ENCODE results near the gene ICE2. TPM values are rescaled to one million over a fixed set of nuclear protein-coding genes. Genes with fewer than 3 reads are reported as not detected.

ICE2 gene
- total RNA-seq, 1 experiment from 2014 or later, result 62.8 TPM

DNA sequence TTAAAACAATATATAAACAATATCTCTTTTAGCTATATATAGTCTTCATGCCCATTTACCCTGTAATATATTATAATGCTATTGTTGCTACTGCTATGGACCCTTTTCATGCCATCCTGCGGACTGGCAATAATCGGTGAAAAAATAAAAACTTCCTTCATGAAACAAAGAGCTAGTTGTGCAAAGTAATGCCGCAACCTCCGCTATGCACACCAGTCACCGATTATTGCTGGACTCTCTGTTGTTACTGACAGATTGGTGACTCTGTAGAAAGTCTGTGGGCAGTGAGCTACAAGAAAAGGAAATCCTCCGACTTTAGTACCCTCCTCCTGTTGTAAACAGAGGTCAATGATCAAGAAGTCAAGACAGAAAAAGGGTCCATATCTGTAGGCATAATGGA lies 17.9 kb upstream of the ICE2 start:
- no peaks in the 10 kb centered on the region for H3K36me3 ChIP-seq (ENCODE audit: control insufficient read depth in 1 of 2, insufficient read depth in 2 of 2, low read length in 2 of 2)
- no peaks in the 10 kb centered on the region for H3K9me3 ChIP-seq (ENCODE audit: control insufficient read depth in 1 of 2, insufficient read depth in 1 of 2, low read depth in 1 of 2, low read length in 2 of 2)
- intact Hi-C loops (cut with micrococcal nuclease), result no loop called here
- H3K4me3 ChIP-seq (replicated peaks in 1 of 2; ENCODE audit: low read depth in 1 of 2, low read length in 2 of 2), result no peak overlapping the region
- H3K79me2 ChIP-seq (ENCODE audit: insufficient read depth, low read length), result no peaks in the 10 kb centered on the region
- ChIA-PET RAD21 (ENCODE audit: low non-redundant PET in 1 of 2, low total read pairs in 2 of 2, uncharacterized antibody in 2 of 2, unreplicated experiment in 2 of 2) (no interaction called here), CTCF (interaction anchor here (0.9 to 1.3 kb wide), 3 partner anchors 11 to 24 kb away, joined by 4 read pairs; no protein-coding TSS in a partner anchor), POLR2A (no interaction called here)
- no TSS peak for BruUV-seq (replicated peaks)
- no peaks in the 10 kb centered on the region for H4K20me1 ChIP-seq (ENCODE audit: insufficient read depth)
- no peaks in the 10 kb centered on the region for H3K9me2 ChIP-seq (ENCODE audit: insufficient read depth)
- H3K4me2 ChIP-seq (ENCODE audit: low read length), result no peak overlapping the region
- no peak overlapping the region for H2AFZ ChIP-seq (ENCODE audit: low read depth, low read length, poor library complexity, severe bottlenecking)
- H3K9ac ChIP-seq (ENCODE audit: low read length), result no peak overlapping the region
- DNase-seq (ENCODE audit: low read depth, low spot score), result no peak
- TF ChIP-seq CBX3 (IDR thresholded peaks at IDR 0.05; ENCODE audit: low read depth) (no peak), ZFX (IDR thresholded peaks at IDR 0.05) (no peak), CEBPB (IDR thresholded peaks at IDR 0.05; ENCODE audit: low read depth) (no peak), RAD21 (IDR thresholded peaks at IDR 0.05; ENCODE audit: low read depth) (no peak), SRF (IDR thresholded peaks at IDR 0.05; ENCODE audit: low read depth) (no peak), SP1 (IDR thresholded peaks at IDR 0.05; ENCODE audit: low read depth) (no peak), YY1 (IDR thresholded peaks at IDR 0.05; ENCODE audit: extremely low read depth, insufficient replicate concordance, low read depth, low read length) (no peak), EZH2 (IDR thresholded peaks at IDR 0.05) (no peak), JUND (IDR thresholded peaks at IDR 0.05) (no peak), TCF7L2 (IDR thresholded peaks at IDR 0.05; ENCODE audit: borderline replicate concordance, extremely low read depth, insufficient read depth, insufficient read length) (no peak), EZH2phosphoT487 (IDR thresholded peaks at IDR 0.05; ENCODE audit: borderline replicate concordance) (no peak), EGR1 (IDR thresholded peaks at IDR 0.05; ENCODE audit: low read depth) (no peak), SIN3A (IDR thresholded peaks at IDR 0.05; ENCODE audit: low read depth) (no peak), ZNF274 (IDR thresholded peaks at IDR 0.05; ENCODE audit: low read depth, low read length) (no peak), POLR2AphosphoS5 (IDR thresholded peaks at IDR 0.05; ENCODE audit: low read depth, low read length) (no peak)
- TF ChIP-seq, protein P1, sequence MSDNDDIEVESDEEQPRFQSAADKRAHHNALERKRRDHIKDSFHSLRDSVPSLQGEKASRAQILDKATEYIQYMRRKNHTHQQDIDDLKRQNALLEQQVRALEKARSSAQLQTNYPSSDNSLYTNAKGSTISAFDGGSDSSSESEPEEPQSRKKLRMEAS (IDR thresholded peaks at IDR 0.05), result no peak
- TF ChIP-seq, protein P2, sequence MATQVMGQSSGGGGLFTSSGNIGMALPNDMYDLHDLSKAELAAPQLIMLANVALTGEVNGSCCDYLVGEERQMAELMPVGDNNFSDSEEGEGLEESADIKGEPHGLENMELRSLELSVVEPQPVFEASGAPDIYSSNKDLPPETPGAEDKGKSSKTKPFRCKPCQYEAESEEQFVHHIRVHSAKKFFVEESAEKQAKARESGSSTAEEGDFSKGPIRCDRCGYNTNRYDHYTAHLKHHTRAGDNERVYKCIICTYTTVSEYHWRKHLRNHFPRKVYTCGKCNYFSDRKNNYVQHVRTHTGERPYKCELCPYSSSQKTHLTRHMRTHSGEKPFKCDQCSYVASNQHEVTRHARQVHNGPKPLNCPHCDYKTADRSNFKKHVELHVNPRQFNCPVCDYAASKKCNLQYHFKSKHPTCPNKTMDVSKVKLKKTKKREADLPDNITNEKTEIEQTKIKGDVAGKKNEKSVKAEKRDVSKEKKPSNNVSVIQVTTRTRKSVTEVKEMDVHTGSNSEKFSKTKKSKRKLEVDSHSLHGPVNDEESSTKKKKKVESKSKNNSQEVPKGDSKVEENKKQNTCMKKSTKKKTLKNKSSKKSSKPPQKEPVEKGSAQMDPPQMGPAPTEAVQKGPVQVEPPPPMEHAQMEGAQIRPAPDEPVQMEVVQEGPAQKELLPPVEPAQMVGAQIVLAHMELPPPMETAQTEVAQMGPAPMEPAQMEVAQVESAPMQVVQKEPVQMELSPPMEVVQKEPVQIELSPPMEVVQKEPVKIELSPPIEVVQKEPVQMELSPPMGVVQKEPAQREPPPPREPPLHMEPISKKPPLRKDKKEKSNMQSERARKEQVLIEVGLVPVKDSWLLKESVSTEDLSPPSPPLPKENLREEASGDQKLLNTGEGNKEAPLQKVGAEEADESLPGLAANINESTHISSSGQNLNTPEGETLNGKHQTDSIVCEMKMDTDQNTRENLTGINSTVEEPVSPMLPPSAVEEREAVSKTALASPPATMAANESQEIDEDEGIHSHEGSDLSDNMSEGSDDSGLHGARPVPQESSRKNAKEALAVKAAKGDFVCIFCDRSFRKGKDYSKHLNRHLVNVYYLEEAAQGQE (IDR thresholded peaks at IDR 0.05; ENCODE audit: low read depth), result no peak
- TF ChIP-seq, protein P3, sequence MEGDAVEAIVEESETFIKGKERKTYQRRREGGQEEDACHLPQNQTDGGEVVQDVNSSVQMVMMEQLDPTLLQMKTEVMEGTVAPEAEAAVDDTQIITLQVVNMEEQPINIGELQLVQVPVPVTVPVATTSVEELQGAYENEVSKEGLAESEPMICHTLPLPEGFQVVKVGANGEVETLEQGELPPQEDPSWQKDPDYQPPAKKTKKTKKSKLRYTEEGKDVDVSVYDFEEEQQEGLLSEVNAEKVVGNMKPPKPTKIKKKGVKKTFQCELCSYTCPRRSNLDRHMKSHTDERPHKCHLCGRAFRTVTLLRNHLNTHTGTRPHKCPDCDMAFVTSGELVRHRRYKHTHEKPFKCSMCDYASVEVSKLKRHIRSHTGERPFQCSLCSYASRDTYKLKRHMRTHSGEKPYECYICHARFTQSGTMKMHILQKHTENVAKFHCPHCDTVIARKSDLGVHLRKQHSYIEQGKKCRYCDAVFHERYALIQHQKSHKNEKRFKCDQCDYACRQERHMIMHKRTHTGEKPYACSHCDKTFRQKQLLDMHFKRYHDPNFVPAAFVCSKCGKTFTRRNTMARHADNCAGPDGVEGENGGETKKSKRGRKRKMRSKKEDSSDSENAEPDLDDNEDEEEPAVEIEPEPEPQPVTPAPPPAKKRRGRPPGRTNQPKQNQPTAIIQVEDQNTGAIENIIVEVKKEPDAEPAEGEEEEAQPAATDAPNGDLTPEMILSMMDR (IDR thresholded peaks at IDR 0.05 in 2 of 3, conservative IDR thresholded peaks at IDR 0.05 in 1 of 3; ENCODE audit: borderline replicate concordance in 1 of 3, insufficient read depth in 1 of 3, low read depth in 2 of 3, low read length in 2 of 3), result no peak
- H3K27me3 ChIP-seq (ENCODE audit: insufficient read depth, low read length), result no peaks in the 10 kb centered on the region
- H3K4me1 ChIP-seq (ENCODE audit: control insufficient read depth in 1 of 2, insufficient read depth in 2 of 2, low read length in 2 of 2), result no peaks in the 10 kb centered on the region
- no peak overlapping the region for H3K27ac ChIP-seq (ENCODE audit: low read depth, low read length)
- ATAC-seq, result no peak

All from HCT116 (cell line).